ENCODE results near the gene NHLRC2.

The NHLRC2 gene

DNA sequence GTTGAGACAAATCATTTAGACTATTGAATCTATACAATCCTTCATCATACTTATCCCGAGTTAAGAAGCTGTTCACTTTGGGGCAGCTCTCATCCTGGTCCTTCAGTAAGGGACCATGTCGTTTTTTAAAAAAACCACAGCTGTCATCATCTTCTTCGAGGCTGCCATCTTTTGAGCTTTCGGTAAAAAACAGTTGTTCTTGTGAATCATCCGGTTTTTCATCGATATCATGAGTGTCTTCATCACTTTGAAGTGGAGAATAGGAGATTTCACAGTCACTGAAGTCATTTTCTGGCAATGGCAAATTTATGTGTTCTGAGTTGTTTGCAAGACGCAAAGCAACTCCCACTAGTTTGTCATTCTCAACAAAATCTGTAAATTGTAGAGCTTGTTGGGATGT lies 4.5 kb upstream of the NHLRC2 start:
- TF ChIP-seq, protein P1, sequence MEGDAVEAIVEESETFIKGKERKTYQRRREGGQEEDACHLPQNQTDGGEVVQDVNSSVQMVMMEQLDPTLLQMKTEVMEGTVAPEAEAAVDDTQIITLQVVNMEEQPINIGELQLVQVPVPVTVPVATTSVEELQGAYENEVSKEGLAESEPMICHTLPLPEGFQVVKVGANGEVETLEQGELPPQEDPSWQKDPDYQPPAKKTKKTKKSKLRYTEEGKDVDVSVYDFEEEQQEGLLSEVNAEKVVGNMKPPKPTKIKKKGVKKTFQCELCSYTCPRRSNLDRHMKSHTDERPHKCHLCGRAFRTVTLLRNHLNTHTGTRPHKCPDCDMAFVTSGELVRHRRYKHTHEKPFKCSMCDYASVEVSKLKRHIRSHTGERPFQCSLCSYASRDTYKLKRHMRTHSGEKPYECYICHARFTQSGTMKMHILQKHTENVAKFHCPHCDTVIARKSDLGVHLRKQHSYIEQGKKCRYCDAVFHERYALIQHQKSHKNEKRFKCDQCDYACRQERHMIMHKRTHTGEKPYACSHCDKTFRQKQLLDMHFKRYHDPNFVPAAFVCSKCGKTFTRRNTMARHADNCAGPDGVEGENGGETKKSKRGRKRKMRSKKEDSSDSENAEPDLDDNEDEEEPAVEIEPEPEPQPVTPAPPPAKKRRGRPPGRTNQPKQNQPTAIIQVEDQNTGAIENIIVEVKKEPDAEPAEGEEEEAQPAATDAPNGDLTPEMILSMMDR (IDR thresholded peaks at IDR 0.05) = no peak
- DNase-seq (ENCODE audit: low spot score) = no peak
- Histone ChIP-seq H3K27ac (no peak overlapping the region), H3K4me3 (no peak overlapping the region)

DNA sequence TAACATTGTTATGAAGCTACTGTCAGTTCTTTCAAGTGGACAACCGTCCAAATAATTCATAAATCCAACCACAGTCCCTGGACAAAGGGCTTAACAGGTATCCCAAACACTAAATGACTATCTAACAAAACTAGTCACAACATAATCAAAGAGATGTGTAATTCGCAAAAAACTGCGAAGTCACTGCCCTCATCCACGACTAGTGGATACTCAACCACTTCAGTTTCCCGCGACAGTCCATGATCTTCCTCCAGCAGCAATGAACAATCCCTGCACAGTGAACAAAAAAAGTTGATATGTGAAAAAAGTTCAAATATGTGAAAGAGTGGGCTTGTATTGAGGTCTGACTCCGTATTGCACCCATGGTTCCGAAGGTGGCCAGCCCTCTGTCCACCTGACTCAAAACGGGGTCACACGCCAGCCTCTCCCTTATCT lies 866 bp upstream of the NHLRC2 start:
- Histone ChIP-seq H3K27ac (peak overlapping the region; percentile 79 to 90), H3K4me3 (peak overlapping the region; percentile 79)
- no peak for DNase-seq (ENCODE audit: low spot score)
- TF ChIP-seq, protein P1 (IDR thresholded peaks at IDR 0.05) = no peak

- TF ChIP-seq, protein P1 (IDR thresholded peaks at IDR 0.05) = no peak
- Histone ChIP-seq H3K27ac (peak overlapping the region; percentile 79 to 90), H3K4me3 (peak overlapping the region; percentile 79)
- peak; percentile 71 for DNase-seq (ENCODE audit: low spot score)
Observed at GRCh38 chr10:113854761-113855588, 514 bp downstream of the NHLRC2 start.

GRCh38 chr10:113856563-113856962 lies 2.1 kb downstream of the NHLRC2 start:
- TF ChIP-seq, protein P1 (IDR thresholded peaks at IDR 0.05) = no peak
- peak overlapping the region; percentile 79 for H3K4me3 ChIP-seq
- no peak overlapping the region for H3K27ac ChIP-seq
- DNase-seq (ENCODE audit: low spot score) = no peak

DNA sequence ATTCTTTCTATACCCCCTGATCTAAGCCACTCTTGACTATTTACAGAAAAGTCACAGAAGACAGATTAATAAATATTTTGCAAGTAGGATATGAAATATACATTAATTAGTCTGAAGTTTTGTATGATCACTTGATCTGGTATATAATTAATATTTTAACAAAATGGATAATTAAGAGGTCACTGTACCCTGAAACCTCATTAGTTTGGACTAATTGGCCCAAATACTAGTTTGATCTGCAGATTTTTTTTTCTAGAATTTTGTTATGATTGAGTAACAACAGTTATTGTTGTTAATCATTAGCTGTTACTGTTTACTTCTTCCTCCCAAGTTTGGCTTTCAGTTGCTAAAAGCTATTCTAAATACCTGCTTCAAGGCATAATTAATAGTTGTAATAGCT lies 2.7 kb downstream of the NHLRC2 start:
- Histone ChIP-seq H3K27ac (no peak overlapping the region), H3K4me3 (no peak overlapping the region)
- no peak for DNase-seq (ENCODE audit: low spot score)
- TF ChIP-seq, protein P1 (IDR thresholded peaks at IDR 0.05) = no peak

DNA sequence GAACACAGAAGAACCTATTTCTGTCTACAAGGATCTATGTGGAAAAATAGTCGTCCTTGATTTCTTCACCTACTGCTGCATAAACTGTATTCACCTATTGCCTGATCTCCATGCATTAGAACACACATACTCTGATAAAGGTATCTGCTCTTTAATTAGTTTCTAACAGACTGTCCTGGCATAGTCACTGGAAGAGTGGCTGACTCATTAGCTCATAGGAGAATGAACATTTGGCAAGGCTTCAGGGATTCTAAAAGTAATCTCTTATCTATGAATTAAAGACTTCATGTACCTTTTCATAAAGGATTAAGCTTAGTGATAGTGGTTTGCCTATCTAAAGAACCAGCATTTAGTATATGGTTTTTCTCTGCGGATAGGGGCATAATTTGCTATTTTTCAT lies 4.1 kb downstream of the NHLRC2 start:
- TF ChIP-seq, protein P1 (IDR thresholded peaks at IDR 0.05) = no peak
- no peak for DNase-seq (ENCODE audit: low spot score)
- Histone ChIP-seq H3K27ac (no peak overlapping the region), H3K4me3 (no peak overlapping the region)

- no peak for DNase-seq (ENCODE audit: low spot score)
- TF ChIP-seq, protein P1 (IDR thresholded peaks at IDR 0.05) = no peak
- H3K27ac ChIP-seq = no peak overlapping the region
- H3K4me3 ChIP-seq = no peak overlapping the region
Observed at GRCh38 chr10:113859261-113859660, 4.8 kb downstream of the NHLRC2 start.
